HEK293T (cell line): Measurements from ENCODE around the gene GPR52.

Experiments used
- CTCF ChIA-PET: fragments of 350-600 bp; formaldehyde crosslinking; extraction: SDS; loops from one replicate; lab custom pipeline; 2021; ENCODE audit warnings: antibody characterized with exemption, inconsistent platforms; lab: Yijun Ruan, JAX
- POLR2A ChIA-PET: fragments of 350-600 bp; formaldehyde crosslinking; extraction: SDS; loops from one replicate; lab custom pipeline; 2020; ENCODE audit warnings: antibody characterized with exemption, inconsistent platforms; lab: Yijun Ruan, JAX
- DNase-seq: peaks from one replicate; pipeline ENCODE4 v3.0.0; 2012; ENCODE audit warnings: mixed read lengths; ENCODE audit errors: extremely low spot score
- ARNT ChIP-seq: fragments of 450-650 bp; IDR thresholded peaks from 2 replicates; pipeline ENCODE4 v1.6.1; 2017; ENCODE audit warnings: mild to moderate bottlenecking
- BHLHE40 ChIP-seq: fragments of 450-650 bp; IDR thresholded peaks from 2 replicates; pipeline ENCODE4 v1.6.1; 2016; ENCODE audit warnings: mild to moderate bottlenecking, moderate library complexity, borderline replicate concordance
- CTBP1 ChIP-seq: fragments of 450-650 bp; IDR thresholded peaks from 2 replicates; pipeline ENCODE4 v1.6.1; 2016; ENCODE audit warnings: borderline replicate concordance
- ELF4 ChIP-seq: fragments of 450-650 bp; IDR thresholded peaks from 2 replicates; pipeline ENCODE4 v1.6.1; 2017; ENCODE audit warnings: antibody characterized with exemption
- FOXA1 ChIP-seq: fragments of 450-650 bp; IDR thresholded peaks from 2 replicates; pipeline ENCODE4 v1.6.1; 2016; ENCODE audit warnings: mild to moderate bottlenecking
- FOXK2 ChIP-seq: fragments of 450-650 bp; IDR thresholded peaks from 2 replicates; pipeline ENCODE4 v1.6.1; 2016; ENCODE audit warnings: mild to moderate bottlenecking
- FOXM1 ChIP-seq: fragments of 450-650 bp; IDR thresholded peaks from 2 replicates; pipeline ENCODE4 v1.6.1; 2017; ENCODE audit warnings: mild to moderate bottlenecking, borderline replicate concordance
- HDGF ChIP-seq: fragments of 450-650 bp; IDR thresholded peaks from 2 replicates; pipeline ENCODE4 v1.6.1; 2017; ENCODE audit warnings: antibody characterized with exemption, borderline replicate concordance
- L3MBTL2 ChIP-seq: fragments of 450-650 bp; conservative IDR thresholded peaks from 2 replicates; pipeline ENCODE4 v1.6.1; 2016; ENCODE audit warnings: mild to moderate bottlenecking
- LEF1 ChIP-seq: fragments of 450-650 bp; IDR thresholded peaks from 2 replicates; pipeline ENCODE4 v1.6.1; 2017; ENCODE audit warnings: mild to moderate bottlenecking, borderline replicate concordance
- NFRKB ChIP-seq: fragments of 450-650 bp; IDR thresholded peaks from 2 replicates; pipeline ENCODE4 v1.6.1; 2016; ENCODE audit warnings: mild to moderate bottlenecking, moderate library complexity
- SP1 ChIP-seq: fragments of 450-650 bp; IDR thresholded peaks from 2 replicates; pipeline ENCODE4 v1.6.1; 2017
- SUZ12 ChIP-seq: fragments of 450-650 bp; IDR thresholded peaks from 2 replicates; pipeline ENCODE4 v1.6.1; 2016; ENCODE audit warnings: mild to moderate bottlenecking
- TARDBP ChIP-seq: fragments of 450-650 bp; IDR thresholded peaks from 2 replicates; pipeline ENCODE4 v1.6.1; 2016
- ZNF384 ChIP-seq: fragments of 450-650 bp; IDR thresholded peaks from 2 replicates; pipeline ENCODE4 v1.6.1; 2016
- TF ChIP-seq, protein P1 (sequence below): fragments of 450-650 bp; IDR thresholded peaks from 2 replicates; pipeline ENCODE4 v1.6.1; 2016

Gene GPR52

DNA sequence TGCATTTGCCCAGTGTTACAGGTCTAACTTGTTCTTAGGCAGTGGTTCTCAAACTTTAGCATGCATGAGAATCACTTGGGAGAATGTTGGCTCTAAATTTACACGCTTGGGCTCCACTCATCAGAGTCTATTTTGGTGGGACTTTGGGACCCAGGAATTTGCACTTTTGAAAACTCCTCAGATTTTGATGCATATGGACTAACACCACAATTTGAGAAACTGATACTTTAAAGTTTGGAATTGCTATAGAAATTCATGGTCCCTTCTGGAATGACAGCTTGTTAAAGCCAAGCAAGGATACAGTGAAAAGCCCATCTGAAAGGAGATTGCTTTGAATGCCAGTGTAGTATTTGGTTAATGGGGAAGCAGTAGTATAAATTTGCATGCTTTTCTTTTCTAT is 31.5 kb downstream of the GPR52 start:
- CTCF ChIA-PET: no interaction called here
- TF ChIP-seq LEF1: no peak
- TF ChIP-seq FOXA1: no peak
- TF ChIP-seq FOXK2: no peak
- no peak for TF ChIP-seq FOXM1
- TF ChIP-seq ZNF384: no peak
- DNase-seq: no peak
- POLR2A ChIA-PET: no interaction called here

DNA sequence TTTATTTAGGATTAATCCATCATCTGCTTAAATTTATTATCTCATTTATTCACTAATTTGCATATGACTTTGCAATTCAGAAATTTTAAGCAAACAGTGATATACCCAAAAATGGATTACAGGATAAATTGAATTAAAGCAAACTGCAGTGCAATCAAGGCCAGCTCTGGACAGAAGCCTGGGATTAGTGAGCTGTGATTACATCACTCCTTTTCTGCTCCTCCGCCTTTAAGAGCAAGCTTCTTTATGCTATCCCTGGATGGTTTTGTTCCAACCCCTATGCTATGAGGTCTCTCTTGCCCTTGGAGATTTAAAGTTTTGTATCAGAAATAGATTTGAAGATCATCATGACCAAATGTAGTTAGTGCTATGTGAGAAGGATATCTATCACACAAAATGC is 32.6 kb downstream of the GPR52 start:
- ChIA-PET POLR2A (no interaction called here), CTCF (no interaction called here)
- no peak for DNase-seq
- no peak for TF ChIP-seq FOXA1

DNA sequence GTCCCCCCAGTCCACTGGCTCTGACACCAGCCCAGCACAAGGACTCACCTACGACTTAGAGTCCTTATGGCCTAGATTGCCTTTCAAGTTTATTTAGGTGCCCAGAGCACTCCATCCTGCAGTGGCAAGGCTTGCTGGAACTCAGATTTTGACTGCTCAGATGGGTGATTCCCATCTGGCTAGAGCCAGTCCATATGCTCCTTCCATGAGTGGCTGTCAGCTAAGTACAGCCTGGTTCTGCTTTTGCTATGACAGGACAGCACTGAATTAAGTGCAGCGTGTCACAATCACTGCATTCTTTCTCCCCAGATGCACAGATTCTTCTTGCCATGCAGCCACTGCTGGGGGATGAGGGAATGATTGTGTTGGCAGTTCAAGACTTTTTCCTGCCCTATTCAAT is 43.8 kb downstream of the GPR52 start:
- DNase-seq: no peak
- ChIA-PET POLR2A (no interaction called here), CTCF (no interaction called here)
- no peak for TF ChIP-seq CTBP1
- no peak for TF ChIP-seq FOXA1
- TF ChIP-seq TARDBP: no peak
- no peak for TF ChIP-seq FOXK2
- TF ChIP-seq, protein P1, sequence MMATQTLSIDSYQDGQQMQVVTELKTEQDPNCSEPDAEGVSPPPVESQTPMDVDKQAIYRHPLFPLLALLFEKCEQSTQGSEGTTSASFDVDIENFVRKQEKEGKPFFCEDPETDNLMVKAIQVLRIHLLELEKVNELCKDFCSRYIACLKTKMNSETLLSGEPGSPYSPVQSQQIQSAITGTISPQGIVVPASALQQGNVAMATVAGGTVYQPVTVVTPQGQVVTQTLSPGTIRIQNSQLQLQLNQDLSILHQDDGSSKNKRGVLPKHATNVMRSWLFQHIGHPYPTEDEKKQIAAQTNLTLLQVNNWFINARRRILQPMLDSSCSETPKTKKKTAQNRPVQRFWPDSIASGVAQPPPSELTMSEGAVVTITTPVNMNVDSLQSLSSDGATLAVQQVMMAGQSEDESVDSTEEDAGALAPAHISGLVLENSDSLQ: no peak
- no peak for TF ChIP-seq L3MBTL2
- no peak for TF ChIP-seq SUZ12
- TF ChIP-seq HDGF: no peak
- TF ChIP-seq NFRKB: no peak
- no peak for TF ChIP-seq SP1
- TF ChIP-seq ARNT: no peak
- TF ChIP-seq LEF1: no peak
- TF ChIP-seq ELF4: no peak
- TF ChIP-seq BHLHE40: no peak
- no peak for TF ChIP-seq ZNF384
- TF ChIP-seq FOXM1: no peak

DNA sequence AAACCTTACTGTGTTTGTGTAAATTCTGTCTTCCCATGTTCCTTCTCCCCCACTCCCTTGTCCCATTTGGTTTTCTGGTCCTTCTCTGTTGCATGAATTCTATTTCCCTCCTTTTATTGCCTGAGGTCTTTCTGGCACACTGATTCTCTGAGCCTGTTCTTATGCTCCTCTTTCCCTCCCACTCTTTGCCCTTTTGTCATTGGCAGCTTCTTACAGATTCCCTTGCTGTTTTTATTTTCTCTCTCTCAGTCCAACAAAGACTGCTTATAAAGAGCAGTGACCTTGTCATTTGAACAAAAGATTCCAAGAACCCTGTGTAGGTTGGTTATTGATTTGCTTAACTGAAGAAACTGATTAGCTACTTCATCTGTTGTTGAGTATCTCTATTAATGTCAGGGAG is 49.7 kb downstream of the GPR52 start:
- ChIA-PET POLR2A (no interaction called here), CTCF (no interaction called here)
- no peak for DNase-seq
- no peak for TF ChIP-seq TARDBP
- TF ChIP-seq BHLHE40: no peak
- TF ChIP-seq FOXA1: no peak
- no peak for TF ChIP-seq ELF4
- no peak for TF ChIP-seq NFRKB
- TF ChIP-seq HDGF: no peak
- TF ChIP-seq ARNT: no peak
- TF ChIP-seq FOXM1: no peak
- no peak for TF ChIP-seq CTBP1
- no peak for TF ChIP-seq SUZ12
- TF ChIP-seq, protein P1: no peak
- no peak for TF ChIP-seq LEF1
- TF ChIP-seq L3MBTL2: no peak
- TF ChIP-seq SP1: no peak
- TF ChIP-seq FOXK2: no peak
- no peak for TF ChIP-seq ZNF384
